ENCODE data around the gene RAB40B. TPM values are rescaled to one million over a fixed set of nuclear protein-coding genes. Genes with fewer than 3 reads are reported as not detected.

Gene RAB40B
- total RNA-seq, 2 experiments from 2014 or later: 21.4 to 22.1 TPM

- Histone ChIP-seq H3K36me3 (ENCODE audit: insufficient read depth, low read length) (peaks cover 89% of the 10 kb centered on the region), H2AFZ (ENCODE audit: low read length) (no peak overlapping the region), H4K20me1 (ENCODE audit: insufficient read depth, low read length) (peaks cover 12% of the 10 kb centered on the region; the same call in 1 of the 2 replicates), H3K27ac (ENCODE audit: low read depth, low read length, poor library complexity, severe bottlenecking) (no peak overlapping the region), H3K4me2 (ENCODE audit: low read length) (no peak overlapping the region), H3K79me2 (ENCODE audit: insufficient read depth, low read depth, low read length) (peaks cover 87% of the 10 kb centered on the region), H3K9me2 (ENCODE audit: insufficient read depth, low read length) (no peaks in the 10 kb centered on the region), H3K4me1 (ENCODE audit: insufficient read depth, low read length, poor library complexity, severe bottlenecking) (peaks cover 7% of the 10 kb centered on the region), H3K9me3 (ENCODE audit: low read length) (no peaks in the 10 kb centered on the region), H3K4me3 (ENCODE audit: low read depth, low read length, poor library complexity, severe bottlenecking) (no peak overlapping the region)
- BruUV-seq (replicated peaks): no TSS peak
- CTCF ChIA-PET (ENCODE audit: unreplicated experiment): no interaction called here
- POLR2A ChIA-PET: no interaction called here
- no peak for DNase-seq (ENCODE audit: low spot score)
- intact Hi-C loops (cut with micrococcal nuclease; ENCODE audit: unreplicated experiment): no loop called here
- TF ChIP-seq CTCF (conservative IDR thresholded peaks at IDR 0.05; ENCODE audit: low read length): no peak
These were observed 56.5 kb downstream of the RAB40B start for GRCh38 chr17:82642022-82642421.

GRCh38 chr17:82640036-82640435 lies 58.5 kb downstream of the RAB40B start:
- H3K36me3 ChIP-seq (ENCODE audit: insufficient read depth, low read length): peaks cover 97% of the 10 kb centered on the region
- CTCF ChIA-PET (ENCODE audit: unreplicated experiment): no interaction called here

DNA sequence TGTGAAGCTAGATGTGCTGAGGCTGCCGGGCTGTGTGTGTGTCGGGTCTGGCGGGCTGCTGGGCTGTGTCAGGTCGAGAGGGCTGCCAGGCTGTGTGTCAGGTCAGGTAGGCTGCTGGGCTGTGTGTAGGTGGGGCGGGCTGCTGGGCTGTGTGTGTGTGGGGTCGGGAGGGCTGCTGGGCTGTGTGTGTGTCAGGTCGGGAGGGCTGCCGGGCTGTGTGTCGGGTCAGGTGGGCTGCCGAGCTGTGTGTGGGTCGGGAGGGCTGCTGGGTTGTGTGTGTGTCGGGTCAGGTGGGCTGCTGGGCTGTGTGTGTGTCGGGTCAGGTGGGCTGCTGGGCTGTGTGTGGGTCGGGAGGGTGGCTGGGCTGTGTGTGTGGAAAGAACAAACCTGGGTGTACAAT lies 58.9 kb downstream of the RAB40B start:
- ChIA-PET CTCF (ENCODE audit: unreplicated experiment) (no interaction called here), POLR2A (no interaction called here)
- no peak overlapping the region for H2AFZ ChIP-seq (ENCODE audit: low read length)
- no peaks in the 10 kb centered on the region for H3K4me1 ChIP-seq (ENCODE audit: insufficient read depth, low read length, poor library complexity, severe bottlenecking)
- peaks cover 97% of the 10 kb centered on the region for H3K36me3 ChIP-seq (ENCODE audit: insufficient read depth, low read length)
- no peak overlapping the region for H3K27ac ChIP-seq (ENCODE audit: low read depth, low read length, poor library complexity, severe bottlenecking)
- no peaks in the 10 kb centered on the region for H3K9me3 ChIP-seq (ENCODE audit: low read length)
- TF ChIP-seq EZH2phosphoT487 (IDR thresholded peaks at IDR 0.05; ENCODE audit: borderline replicate concordance, low read depth, low read length): no peak
- TF ChIP-seq CTCF (conservative IDR thresholded peaks at IDR 0.05; ENCODE audit: low read length): no peak
- H3K4me3 ChIP-seq (ENCODE audit: low read depth, low read length, poor library complexity, severe bottlenecking): no peak overlapping the region
- no peak for DNase-seq (ENCODE audit: low spot score)
- H3K9me2 ChIP-seq (ENCODE audit: insufficient read depth, low read length): no peaks in the 10 kb centered on the region
- no peaks in the 10 kb centered on the region for H4K20me1 ChIP-seq (ENCODE audit: insufficient read depth, low read length)
- H3K4me2 ChIP-seq (ENCODE audit: low read length): no peak overlapping the region
- intact Hi-C loops (cut with micrococcal nuclease; ENCODE audit: unreplicated experiment): no loop called here
- peaks cover 86% of the 10 kb centered on the region for H3K79me2 ChIP-seq (ENCODE audit: insufficient read depth, low read depth, low read length)
- no TSS peak for BruUV-seq (replicated peaks)

More at GRCh38 chr17:82640036-82640435, 58.5 kb downstream of the RAB40B start:
- H3K4me2 ChIP-seq (ENCODE audit: low read length): no peak overlapping the region
- no peaks in the 10 kb centered on the region for H3K9me2 ChIP-seq (ENCODE audit: insufficient read depth, low read length)
- H3K9me3 ChIP-seq (ENCODE audit: low read length): no peaks in the 10 kb centered on the region
- TF ChIP-seq CTCF (conservative IDR thresholded peaks at IDR 0.05; ENCODE audit: low read length): no peak
- TF ChIP-seq EZH2phosphoT487 (IDR thresholded peaks at IDR 0.05; ENCODE audit: borderline replicate concordance, low read depth, low read length): no peak
- H2AFZ ChIP-seq (ENCODE audit: low read length): no peak overlapping the region
- POLR2A ChIA-PET: interaction anchor here (0.7 to 1.0 kb wide), 2 partner anchors 10 to 181 kb away, joined by 3 to 6 read pairs; no protein-coding TSS in a partner anchor
- H4K20me1 ChIP-seq (ENCODE audit: insufficient read depth, low read length): no peaks in the 10 kb centered on the region
- H3K79me2 ChIP-seq (ENCODE audit: insufficient read depth, low read depth, low read length): peaks cover 86% of the 10 kb centered on the region
- BruUV-seq (replicated peaks): no TSS peak
- intact Hi-C loops (cut with micrococcal nuclease; ENCODE audit: unreplicated experiment): no loop called here
- DNase-seq (ENCODE audit: low spot score): no peak
- H3K4me1 ChIP-seq (ENCODE audit: insufficient read depth, low read length, poor library complexity, severe bottlenecking): no peaks in the 10 kb centered on the region
- H3K4me3 ChIP-seq (ENCODE audit: low read depth, low read length, poor library complexity, severe bottlenecking): no peak overlapping the region
- H3K27ac ChIP-seq (ENCODE audit: low read depth, low read length, poor library complexity, severe bottlenecking): no peak overlapping the region

Data from OCI-LY7 (cell line).